ENCODE results near the gene KRTAP9-4. TPM values are rescaled to one million over a fixed set of nuclear protein-coding genes. Genes with fewer than 3 reads are reported as not detected.
"Not testable (repeated sequence)": the region's sequence is repeated elsewhere in the genome, so short reads cannot be mapped to it uniquely, and the experiment has no call there.

KRTAP9-4 gene
- total RNA-seq, 1 donor from 2014 or later, result not detected

GRCh38 chr17:41263212-41263611 is 13.7 kb downstream of the KRTAP9-4 start:
- H3K27ac Mint-ChIP-seq (ENCODE audit: unreplicated experiment), result no peak overlapping the region

GRCh38 chr17:41264599-41264998 is 15.1 kb downstream of the KRTAP9-4 start:
- H3K27ac Mint-ChIP-seq (ENCODE audit: unreplicated experiment), result no peak overlapping the region
- no peaks in the 10 kb centered on the region for H3K9me3 Mint-ChIP-seq (ENCODE audit: unreplicated experiment)
- no peaks in the 10 kb centered on the region for H3K36me3 Mint-ChIP-seq (ENCODE audit: low read depth, unreplicated experiment)
- H3K4me3 Mint-ChIP-seq (ENCODE audit: unreplicated experiment), result no peak overlapping the region
- no peak for DNase-seq (ENCODE audit: low spot score)
- TF ChIP-seq CTCF (IDR thresholded peaks at IDR 0.05; ENCODE audit: unreplicated experiment), result no peak
- no peaks in the 10 kb centered on the region for H3K4me1 Mint-ChIP-seq (ENCODE audit: unreplicated experiment)
- no peaks in the 10 kb centered on the region for H3K27me3 Mint-ChIP-seq (ENCODE audit: unreplicated experiment)

More at GRCh38 chr17:41263212-41263611, 13.7 kb downstream of the KRTAP9-4 start:
- H3K36me3 Mint-ChIP-seq (ENCODE audit: low read depth, unreplicated experiment), result no peaks in the 10 kb centered on the region
- no peaks in the 10 kb centered on the region for H3K9me3 Mint-ChIP-seq (ENCODE audit: unreplicated experiment)
- H3K4me3 Mint-ChIP-seq (ENCODE audit: unreplicated experiment), result no peak overlapping the region
- TF ChIP-seq CTCF (IDR thresholded peaks at IDR 0.05; ENCODE audit: unreplicated experiment), result no peak
- no peaks in the 10 kb centered on the region for H3K27me3 Mint-ChIP-seq (ENCODE audit: unreplicated experiment)
- no peaks in the 10 kb centered on the region for H3K4me1 Mint-ChIP-seq (ENCODE audit: unreplicated experiment)
- DNase-seq (ENCODE audit: low spot score), result no peak

GRCh38 chr17:41265078-41265477 is 15.6 kb downstream of the KRTAP9-4 start, which contains the start of gene KRTAP9-6:
KRTAP9-6 (plus strand) TSS chr17:41265378; CDS start chr17:41265378, 0 bp downstream.
- Mint-ChIP-seq H3K4me1 (ENCODE audit: unreplicated experiment) (no peaks in the 10 kb centered on the region), H3K4me3 (ENCODE audit: unreplicated experiment) (no peak within 1 kb of the TSS), H3K36me3 (ENCODE audit: low read depth, unreplicated experiment) (no peaks in the 10 kb centered on the region), H3K27me3 (ENCODE audit: unreplicated experiment) (no peaks in the 10 kb centered on the region), H3K9me3 (ENCODE audit: unreplicated experiment) (no peaks in the 10 kb centered on the region), H3K27ac (ENCODE audit: unreplicated experiment) (no peak within 1 kb of the TSS)
- no peak for TF ChIP-seq CTCF (IDR thresholded peaks at IDR 0.05; ENCODE audit: unreplicated experiment)
- DNase-seq (ENCODE audit: low spot score), result no peak

- no peaks in the 10 kb centered on the region for H3K9me3 Mint-ChIP-seq (ENCODE audit: unreplicated experiment)
- no peaks in the 10 kb centered on the region for H3K27me3 Mint-ChIP-seq (ENCODE audit: unreplicated experiment)
- no peaks in the 10 kb centered on the region for H3K4me1 Mint-ChIP-seq (ENCODE audit: unreplicated experiment)
- H3K4me3 Mint-ChIP-seq (ENCODE audit: unreplicated experiment), result no peak overlapping the region
- no peak for TF ChIP-seq CTCF (IDR thresholded peaks at IDR 0.05; ENCODE audit: unreplicated experiment)
- no peak for DNase-seq (ENCODE audit: low spot score)
- no peaks in the 10 kb centered on the region for H3K36me3 Mint-ChIP-seq (ENCODE audit: low read depth, unreplicated experiment)
- H3K27ac Mint-ChIP-seq (ENCODE audit: unreplicated experiment), result no peak overlapping the region
These were observed 18.2 kb downstream of the KRTAP9-4 start for GRCh38 chr17:41267711-41268110.

- not testable (repeated sequence) for H3K27me3 Mint-ChIP-seq (ENCODE audit: unreplicated experiment); DNase-seq (ENCODE audit: low spot score); H3K9me3 Mint-ChIP-seq (ENCODE audit: unreplicated experiment); H3K4me3 Mint-ChIP-seq (ENCODE audit: unreplicated experiment); H3K4me1 Mint-ChIP-seq (ENCODE audit: unreplicated experiment); H3K36me3 Mint-ChIP-seq (ENCODE audit: low read depth, unreplicated experiment); H3K27ac Mint-ChIP-seq (ENCODE audit: unreplicated experiment)
These were observed 21.8 kb downstream of the KRTAP9-4 start for GRCh38 chr17:41271323-41271722.

Data from endothelial cell (in vitro differentiated cells).